ENCODE results near the gene TP73.

TP73 gene

GRCh38 chr1:3674100-3675094 lies 22.1 kb downstream of the TP73 start:
- no peak for DNase-seq

GRCh38 chr1:3675436-3675835 lies 23.1 kb downstream of the TP73 start:
- DNase-seq: no peak

- DNase-seq: no peak
Observed at GRCh38 chr1:3676581-3677470, 24.5 kb downstream of the TP73 start.

GRCh38 chr1:3677484-3677883 lies 25.2 kb downstream of the TP73 start:
- DNase-seq: no peak

- DNase-seq: no peak
Observed at GRCh38 chr1:3678361-3679097, 26.2 kb downstream of the TP73 start.

- no peak for DNase-seq
Observed at GRCh38 chr1:3679098-3679555, 26.8 kb downstream of the TP73 start.

GRCh38 chr1:3679799-3680453 lies 27.6 kb downstream of the TP73 start:
- DNase-seq: no peak

GRCh38 chr1:3680488-3681230 lies 28.3 kb downstream of the TP73 start:
- DNase-seq: no peak

- no peak for DNase-seq
Observed at GRCh38 chr1:3681231-3681897, 29.0 kb downstream of the TP73 start.

GRCh38 chr1:3681898-3682806 lies 29.8 kb downstream of the TP73 start:
- no peak for DNase-seq

GRCh38 chr1:3683197-3683596 lies 30.9 kb downstream of the TP73 start:
- no peak for DNase-seq

- DNase-seq: no peak
Observed at GRCh38 chr1:3683992-3684391, 31.7 kb downstream of the TP73 start.

- DNase-seq: no peak
Observed at GRCh38 chr1:3685222-3685621, 32.9 kb downstream of the TP73 start.

- DNase-seq: no peak
Observed at GRCh38 chr1:3685906-3686305, 33.6 kb downstream of the TP73 start.

GRCh38 chr1:3687504-3687903 lies 35.2 kb downstream of the TP73 start:
- DNase-seq: no peak

GRCh38 chr1:3688356-3689137 lies 36.2 kb downstream of the TP73 start:
- DNase-seq: no peak

- DNase-seq: no peak
Observed at GRCh38 chr1:3689138-3689750, 36.9 kb downstream of the TP73 start.

GRCh38 chr1:3690282-3691065 lies 38.2 kb downstream of the TP73 start:
- no peak for DNase-seq

Measured in activated CD4-positive, CD25-positive, alpha-beta regulatory T cell (primary cell).